Measurements from ENCODE around the gene CUL5.
A peak's percentile ranks its signal among the peaks of the same experiment; 100 is the strongest.
"Not testable (repeated sequence)": the region's sequence is repeated elsewhere in the genome, so short reads cannot be mapped to it uniquely, and the experiment has no call there.

CUL5 gene

DNA sequence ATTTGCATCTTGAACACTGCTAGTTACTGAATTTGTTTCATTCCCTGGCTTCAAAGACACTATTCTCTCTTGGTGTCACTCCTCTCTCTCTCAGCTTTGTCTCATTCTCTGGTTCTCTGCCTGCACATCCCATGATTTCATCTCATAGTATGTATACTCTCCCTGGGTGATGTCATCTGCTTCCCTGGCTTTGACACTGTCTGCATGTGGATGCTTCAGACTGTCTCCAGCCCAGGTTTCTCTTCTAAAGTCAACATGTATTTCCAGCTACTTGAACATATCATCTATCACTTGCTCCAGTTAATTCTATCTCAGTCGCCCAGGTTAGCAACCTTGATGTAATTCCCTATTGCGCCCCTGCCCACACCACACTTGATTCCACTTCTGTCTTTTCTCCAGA, 103.4 kb downstream of the CUL5 start:
- DNase-seq (ENCODE audit: low spot score): no peak

DNA sequence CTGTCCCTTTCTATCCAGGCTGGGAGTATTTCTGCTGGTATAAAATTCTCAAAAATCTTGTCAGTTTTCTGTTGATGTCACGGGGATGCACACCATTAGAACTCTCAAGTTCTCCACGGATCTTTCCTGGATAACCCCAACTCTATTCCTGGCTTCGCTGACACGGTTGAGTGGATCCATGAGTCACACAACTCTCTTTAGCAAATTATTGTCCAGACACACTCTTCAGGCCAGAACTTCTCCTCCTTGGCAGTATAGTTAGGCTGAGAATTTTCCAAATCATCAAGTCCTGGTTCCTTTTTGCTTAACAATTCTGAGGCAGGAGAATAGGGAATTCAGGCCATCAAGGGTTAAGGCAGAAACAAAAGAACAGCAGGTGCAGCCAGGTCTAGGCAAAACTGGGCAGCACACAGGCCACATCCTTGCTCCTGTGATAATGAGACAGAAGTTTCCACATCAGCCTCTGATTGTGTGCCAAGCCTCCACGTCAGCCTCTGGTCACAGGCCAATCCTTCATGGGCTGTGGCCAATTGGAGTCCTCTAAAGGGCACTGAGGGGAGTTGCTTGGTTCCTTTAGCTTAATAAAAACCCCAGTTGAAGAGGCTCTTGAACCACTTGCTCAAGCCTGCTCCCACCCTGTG, 106.9 kb downstream of the CUL5 start:
- DNase-seq (ENCODE audit: low spot score): no peak

DNA sequence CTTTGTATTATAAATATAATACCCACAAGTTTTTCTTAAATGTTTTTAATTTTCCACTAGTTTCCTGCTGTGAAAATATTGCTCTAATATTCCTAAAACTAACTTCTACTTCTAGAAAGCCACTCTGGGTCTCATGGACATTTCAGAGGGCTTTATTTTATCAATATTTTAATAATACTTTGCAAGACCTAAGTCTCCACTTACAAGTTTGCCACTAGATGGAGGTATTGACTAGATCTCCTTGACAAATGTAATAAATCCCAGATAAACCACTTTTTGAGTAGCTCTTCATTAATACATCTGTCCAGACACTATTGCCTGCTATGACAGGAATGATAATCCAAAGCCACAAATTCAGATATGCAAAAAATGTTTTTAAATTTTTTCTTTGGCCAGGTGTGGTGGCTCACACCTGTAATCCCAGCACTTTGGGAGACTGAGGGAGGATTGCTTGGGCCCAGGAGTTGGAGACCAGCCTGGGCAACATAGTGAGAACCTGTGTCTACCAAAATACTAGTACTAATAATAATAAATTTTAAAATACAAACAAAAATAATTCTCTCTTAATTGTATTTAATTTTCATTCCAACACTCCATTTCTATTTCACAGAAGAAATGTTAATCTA, 109.2 kb downstream of the CUL5 start:
- no peak for DNase-seq (ENCODE audit: low spot score)

DNA sequence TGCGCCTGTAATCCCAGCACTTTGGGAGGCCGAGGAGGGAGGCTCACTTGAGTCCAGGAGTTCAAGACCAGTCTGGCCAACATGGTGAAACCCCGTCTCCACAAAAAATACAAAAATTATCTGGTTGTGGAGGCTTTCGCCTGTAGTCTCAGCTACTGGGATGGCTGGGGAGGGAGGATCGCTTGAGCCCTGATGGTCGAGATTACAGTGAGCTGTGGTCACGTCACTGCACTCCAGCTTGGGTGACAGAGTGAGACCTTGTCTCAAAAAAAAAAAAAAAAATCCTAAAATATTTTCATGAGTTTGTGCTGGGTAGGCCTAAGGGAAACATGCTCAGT, 112.2 kb downstream of the CUL5 start:
- not testable (repeated sequence) for DNase-seq (ENCODE audit: low spot score)

DNA sequence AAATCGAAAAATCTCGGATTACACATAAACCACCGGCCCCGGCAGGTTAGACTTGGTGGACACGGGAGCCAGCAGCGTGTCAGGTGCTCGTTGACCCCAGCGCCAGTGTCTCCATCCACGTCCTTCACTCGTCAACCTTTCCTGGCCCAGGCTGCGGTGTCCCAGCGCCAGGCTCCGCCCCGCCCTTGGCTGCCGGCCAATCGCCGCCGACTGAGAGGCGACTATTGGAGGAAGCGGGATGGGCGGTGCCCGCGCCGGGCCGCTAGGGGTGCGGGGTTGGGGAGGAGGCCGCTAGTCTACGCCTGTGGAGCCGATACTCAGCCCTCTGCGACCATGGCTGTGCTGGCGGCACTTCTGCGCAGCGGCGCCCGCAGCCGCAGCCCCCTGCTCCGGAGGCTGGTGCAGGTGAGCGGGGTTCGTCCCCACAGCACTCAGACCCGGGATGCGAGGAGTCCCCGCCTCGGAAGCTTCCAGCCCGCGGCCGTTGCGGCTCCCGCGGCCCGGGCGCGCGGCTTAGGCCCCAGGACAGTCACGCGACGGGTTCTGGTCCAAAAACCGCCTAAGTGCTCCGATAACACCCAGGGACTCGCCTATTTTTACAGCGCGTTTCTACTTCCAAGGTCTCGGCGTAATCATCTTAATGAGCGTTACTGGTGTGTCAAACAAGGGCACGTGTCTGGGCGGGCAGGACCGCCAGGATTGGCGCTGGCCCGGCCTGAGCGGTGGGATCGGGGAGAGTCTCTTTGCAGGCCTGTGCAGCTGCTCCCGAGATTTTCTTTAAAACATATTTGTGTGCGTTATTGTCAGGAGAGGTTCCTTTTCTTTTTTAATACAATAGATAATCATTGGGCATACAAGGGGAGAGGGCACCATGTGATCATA, 112.8 kb downstream of the CUL5 start, which contains the start of gene ACAT1:
ACAT1 (plus strand) TSS at position 294 of the 882 bp plus-strand sequence; CDS start at position 334, 40 bp downstream.
- peak; percentile 83 for DNase-seq (ENCODE audit: low spot score)

DNA sequence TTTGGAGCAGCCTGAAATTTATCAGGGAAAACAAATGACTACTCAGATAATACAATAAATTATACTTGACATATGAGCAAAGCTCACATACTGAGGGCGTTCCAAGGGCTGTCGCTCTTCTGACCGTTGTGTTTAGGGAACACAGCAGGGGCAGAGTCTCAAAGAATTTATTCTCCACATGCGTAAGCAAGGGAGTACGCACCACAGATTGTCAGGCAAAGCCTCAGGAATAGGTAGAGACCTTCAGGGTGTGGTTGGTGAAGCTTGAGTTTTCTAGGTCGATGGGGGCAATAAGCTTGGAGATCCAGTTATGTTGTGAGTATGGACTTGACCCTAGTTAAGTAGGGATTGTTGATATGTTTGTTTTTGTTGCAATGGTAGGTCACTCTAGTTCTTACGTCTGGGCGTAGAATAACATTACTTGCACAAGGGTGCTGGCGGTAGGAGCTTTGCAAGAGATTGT, 113.5 kb downstream of the CUL5 start:
- no peak for DNase-seq (ENCODE audit: low spot score)

DNA sequence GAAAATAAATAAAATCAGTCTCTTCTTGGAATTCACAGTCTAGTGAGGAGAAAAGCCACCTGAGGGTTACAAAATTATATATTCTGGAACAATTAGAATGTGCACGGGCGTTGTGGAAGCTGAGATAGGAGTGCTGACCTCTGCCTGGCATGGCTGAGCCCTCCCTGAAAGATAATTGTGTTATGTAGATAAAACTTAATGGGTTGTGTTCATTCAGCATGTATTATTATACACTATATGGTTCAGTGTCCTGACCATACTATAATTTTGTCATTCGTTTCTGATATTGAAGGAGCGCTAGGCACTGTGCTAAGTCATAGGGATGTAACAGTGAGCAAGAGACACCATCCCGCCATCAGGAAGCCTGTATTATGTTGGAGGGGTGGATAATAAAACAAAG, 116.4 kb downstream of the CUL5 start:
- DNase-seq (ENCODE audit: low spot score): no peak

DNA sequence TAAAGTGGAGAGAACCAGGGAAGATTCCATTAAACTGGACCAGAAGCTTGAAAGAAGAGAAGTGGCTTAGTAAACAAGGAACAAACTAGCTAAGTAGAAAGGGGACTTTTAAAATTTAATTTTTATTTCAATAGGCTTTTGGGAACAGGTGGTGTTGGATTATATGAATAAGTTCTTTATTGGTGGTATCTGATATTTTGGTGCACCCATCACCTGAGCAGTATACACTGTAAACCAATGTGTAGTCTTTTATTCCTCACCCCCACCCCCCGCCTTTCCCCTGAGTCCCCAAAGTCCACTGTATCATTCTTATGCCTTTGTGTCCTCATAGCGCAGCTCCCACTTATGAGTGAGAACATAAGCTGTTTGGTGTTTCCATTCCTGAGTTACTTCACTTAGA, 120.1 kb downstream of the CUL5 start:
- no peak for DNase-seq (ENCODE audit: low spot score)

DNA sequence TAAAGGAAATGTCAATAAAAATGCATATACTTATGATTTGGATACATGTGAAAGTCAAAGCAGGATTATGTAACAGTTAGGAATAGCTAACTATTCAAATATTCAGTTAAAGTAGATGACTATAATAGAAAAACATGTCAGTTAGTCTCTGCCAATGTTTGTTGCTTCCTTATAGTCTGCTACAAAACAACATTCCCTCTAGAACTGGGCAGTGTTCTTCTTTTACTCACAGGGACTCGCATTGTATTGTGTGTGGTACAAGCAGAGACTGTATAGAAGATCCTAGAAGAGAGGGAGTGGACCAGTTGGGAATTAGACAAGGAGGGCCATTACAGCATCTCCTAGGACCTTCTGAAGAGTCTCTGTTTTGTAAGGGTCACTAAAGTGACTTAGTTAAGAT, 123.3 kb downstream of the CUL5 start:
- DNase-seq (ENCODE audit: low spot score): no peak

DNA sequence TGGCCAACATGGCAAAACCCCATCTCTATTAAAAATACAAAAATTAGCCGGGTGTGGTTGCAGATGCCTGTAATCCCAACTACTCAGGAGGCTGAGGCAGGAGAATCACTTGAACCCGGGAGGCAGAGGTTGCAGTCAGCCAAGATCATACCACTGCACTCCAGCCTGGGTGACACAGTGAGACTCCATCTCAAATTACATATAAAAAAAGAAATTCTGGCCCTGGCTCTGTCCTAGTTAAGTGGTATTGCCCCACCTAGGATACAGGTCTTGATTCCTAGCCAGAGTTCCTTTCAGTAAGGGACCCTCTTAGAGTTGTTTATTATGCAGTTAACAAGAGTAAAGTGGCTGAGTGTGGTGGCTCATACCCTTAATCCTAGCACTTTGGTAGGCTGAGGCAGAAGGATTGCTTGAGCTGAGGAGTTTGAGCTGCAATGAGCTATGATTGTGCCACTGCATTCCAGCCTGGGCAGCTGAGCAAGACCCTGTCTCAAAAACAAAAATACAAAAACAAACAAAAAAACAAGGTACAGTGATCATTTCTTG, 124.4 kb downstream of the CUL5 start:
- DNase-seq (ENCODE audit: low spot score): not testable (repeated sequence)

DNA sequence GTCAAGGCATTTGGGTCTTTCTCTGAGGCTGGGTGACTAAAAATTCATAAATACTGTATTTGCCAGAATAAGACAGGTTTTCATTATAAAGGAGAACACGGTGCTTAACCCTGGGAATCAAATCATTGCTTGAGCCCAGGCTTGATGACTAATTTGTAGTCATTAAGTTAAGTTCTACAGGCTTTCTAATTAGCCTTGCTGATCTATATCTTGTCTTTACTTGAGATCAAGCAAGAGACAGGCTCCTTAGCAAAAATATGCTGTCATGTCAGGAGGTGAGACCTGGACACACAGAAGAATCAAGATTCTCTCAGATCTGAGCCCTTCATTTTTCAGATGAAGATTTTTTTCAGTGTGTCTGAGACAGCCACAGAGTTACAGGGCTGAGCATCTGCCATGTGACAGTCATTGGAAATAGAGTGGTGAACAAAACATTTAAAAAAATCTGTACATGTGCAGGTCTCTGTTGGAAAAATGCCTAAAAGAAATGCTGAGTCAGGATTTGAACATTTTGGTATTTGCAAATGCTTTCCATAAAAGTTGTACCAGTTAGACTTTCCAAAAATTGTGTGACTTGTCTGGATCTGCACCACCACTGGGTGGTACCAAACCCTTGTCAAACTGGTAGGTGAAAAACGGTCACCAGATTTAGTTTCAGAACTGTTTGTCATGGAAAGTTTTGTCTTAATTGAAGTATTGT, 127.3 kb downstream of the CUL5 start:
- DNase-seq (ENCODE audit: low spot score): no peak

DNA sequence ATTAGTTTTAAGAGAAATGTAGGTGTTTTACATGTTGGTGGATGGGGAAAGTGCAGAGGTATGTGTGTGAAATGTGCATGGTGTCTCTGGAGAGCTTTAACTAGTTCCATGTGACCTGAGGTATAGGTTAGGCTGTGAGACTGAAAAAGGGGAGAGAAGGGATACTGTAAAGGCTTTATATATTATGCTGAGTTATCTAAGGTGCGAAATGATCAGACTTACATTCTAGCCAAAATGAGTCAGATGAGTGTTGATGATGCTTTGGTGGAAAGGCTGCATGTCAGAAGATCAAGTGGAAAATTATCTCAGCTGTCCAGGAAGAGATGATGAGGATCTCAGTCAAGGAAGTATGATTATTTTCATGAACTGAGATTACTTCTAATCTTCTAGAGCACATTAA, 128.5 kb downstream of the CUL5 start:
- DNase-seq (ENCODE audit: low spot score): no peak

DNA sequence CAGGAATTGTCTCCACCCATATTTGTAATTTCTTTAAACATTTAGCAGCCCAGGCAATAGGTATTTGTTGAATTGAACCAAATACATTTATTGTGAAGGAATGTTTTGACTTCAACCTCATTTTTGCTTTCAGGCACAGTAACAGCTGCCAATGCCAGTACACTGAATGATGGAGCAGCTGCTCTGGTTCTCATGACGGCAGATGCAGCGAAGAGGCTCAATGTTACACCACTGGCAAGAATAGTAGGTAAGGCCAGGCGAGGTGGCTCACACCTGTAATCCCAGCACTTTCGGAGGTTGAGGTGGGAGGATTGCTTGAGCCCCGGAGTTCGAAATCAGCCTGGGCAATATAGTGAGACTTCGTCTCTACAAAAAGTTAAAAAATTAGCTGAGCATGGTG, 133.6 kb downstream of the CUL5 start:
- no peak for DNase-seq (ENCODE audit: low spot score)

DNA sequence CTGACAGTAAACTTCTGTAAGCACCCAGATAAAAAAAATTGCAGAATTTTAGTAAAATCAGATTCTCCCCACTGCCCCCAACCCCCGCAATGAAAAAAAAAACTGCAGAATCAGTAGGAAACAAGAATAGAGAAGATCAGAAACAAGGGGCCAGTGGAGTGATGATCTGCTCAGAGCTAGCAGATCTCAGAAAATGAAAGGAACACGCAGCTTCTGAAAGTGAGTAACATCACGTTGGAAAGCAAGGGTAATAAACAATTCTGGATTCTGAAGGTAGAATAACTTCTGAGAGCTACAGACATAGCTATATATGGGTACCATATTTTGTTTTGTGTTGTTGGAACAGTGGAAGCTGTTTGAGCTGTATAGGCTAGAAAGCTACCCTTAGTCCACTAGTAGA, 135.9 kb downstream of the CUL5 start:
- no peak for DNase-seq (ENCODE audit: low spot score)

DNA sequence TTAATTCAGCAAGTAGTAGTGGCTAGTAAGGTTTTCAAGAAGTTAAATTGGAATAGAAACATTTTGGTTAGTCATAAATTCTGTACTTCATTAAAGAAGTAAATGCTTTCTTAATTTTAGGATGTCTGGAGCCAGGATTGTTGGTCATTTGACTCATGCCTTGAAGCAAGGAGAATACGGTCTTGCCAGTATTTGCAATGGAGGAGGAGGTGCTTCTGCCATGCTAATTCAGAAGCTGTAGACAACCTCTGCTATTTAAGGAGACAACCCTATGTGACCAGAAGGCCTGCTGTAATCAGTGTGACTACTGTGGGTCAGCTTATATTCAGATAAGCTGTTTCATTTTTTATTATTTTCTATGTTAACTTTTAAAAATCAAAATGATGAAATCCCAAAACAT, 138.5 kb downstream of the CUL5 start:
- no peak for DNase-seq (ENCODE audit: low spot score)

DNA sequence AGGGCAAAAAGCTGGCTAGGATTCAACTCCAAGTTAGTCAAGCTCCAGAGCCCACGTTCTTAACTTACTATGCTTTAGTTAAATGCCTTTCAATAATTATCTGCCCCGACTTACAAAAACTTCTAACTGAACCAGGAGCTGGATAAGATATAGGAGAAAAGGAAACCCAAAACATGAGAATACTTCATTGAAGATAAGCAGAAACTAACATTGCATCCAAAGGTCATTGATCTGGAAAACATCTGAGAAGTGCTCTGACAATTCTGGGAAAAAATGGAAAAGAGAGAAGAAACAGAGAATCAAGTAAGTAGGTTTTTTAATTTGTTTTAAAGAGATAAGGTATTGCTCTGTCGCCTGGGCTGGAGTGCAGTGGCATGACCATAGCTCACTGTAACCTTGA, 139.9 kb downstream of the CUL5 start:
- no peak for DNase-seq (ENCODE audit: low spot score)

DNA sequence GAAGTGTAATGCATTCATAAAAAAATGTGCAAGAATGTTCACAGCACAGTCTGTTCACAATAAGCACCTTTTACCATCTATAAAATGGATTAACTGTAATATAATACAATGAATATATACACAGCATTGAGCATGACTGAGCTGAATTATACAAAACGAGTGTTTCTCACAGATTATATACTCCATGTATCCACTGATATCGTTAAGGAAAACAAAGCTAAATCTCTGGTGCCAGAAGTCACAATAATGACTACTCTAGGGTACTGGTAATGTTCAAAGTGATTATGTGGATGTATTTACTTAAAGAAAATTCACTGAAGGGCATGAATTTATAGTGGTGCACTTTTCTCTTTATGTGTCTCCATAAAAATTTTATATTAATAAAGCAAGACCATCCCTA, 145.9 kb downstream of the CUL5 start:
- DNase-seq (ENCODE audit: low spot score): no peak
